GM21526 (cell line): ENCODE data around the gene RECQL5.

ENCODE experiments used
- ATAC-seq: cut with Tn5 transposase; IDR thresholded peaks from one replicate; pipeline ENCODE4 v1.9.1; 2021; ENCODE audit warnings: moderate library complexity; ENCODE audit not compliant: unreplicated experiment, low FRiP score

Gene RECQL5

DNA sequence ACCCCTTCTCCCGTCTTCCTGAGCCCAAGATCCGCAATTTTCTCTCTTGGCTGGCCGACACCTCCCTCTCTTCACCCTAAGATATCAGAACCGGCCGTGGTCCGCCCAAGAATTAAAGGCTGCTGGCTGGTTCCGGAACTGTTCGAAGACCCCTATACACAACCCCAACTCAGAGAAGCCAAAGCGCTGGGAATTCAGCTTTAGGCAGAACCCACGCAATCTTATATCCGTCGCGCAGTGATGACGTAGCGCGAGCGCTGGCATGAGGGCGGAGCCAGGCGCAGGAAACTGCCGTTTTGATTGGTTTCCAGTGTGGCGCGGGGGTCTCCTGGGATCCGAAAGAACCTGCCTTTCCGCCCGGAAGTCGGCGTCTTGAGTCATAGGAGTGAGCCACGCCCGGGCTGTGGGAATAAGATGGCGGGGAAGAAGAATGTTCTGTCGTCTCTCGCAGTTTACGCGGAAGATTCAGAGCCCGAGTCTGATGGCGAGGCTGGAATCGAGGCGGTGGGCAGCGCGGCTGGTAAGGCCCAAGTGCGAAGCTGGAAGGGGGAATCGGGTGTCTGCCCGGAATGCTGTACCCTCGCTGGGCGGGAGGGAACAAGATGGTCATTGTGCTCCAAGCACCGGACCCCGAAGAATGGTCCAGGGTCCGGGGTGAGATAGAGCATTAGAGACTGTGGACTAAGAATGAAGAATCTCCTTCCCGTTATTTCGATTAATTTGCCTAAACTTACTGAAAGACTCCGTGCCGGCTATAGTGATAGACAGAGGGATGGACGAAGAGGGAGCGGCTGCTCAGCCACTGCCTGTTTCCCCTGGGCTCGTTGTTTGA, at the start of gene RECQL5, which contains the start of gene SAP30BP:
RECQL5 (minus strand) TSS at position 196 of the 832 bp plus-strand sequence. CDS start 597 bp downstream, outside the sequence.
SAP30BP (plus strand) TSS at position 380 of the 832 bp plus-strand sequence; CDS start at position 415, 35 bp downstream.
- ATAC-seq, result peak; percentile 55

GRCh38 chr17:75712446-75712845, 45.5 kb upstream of the RECQL5 start:
- no peak for ATAC-seq

- ATAC-seq, result no peak
Measured at GRCh38 chr17:75707079-75707571, 40.2 kb upstream of the RECQL5 start.

DNA sequence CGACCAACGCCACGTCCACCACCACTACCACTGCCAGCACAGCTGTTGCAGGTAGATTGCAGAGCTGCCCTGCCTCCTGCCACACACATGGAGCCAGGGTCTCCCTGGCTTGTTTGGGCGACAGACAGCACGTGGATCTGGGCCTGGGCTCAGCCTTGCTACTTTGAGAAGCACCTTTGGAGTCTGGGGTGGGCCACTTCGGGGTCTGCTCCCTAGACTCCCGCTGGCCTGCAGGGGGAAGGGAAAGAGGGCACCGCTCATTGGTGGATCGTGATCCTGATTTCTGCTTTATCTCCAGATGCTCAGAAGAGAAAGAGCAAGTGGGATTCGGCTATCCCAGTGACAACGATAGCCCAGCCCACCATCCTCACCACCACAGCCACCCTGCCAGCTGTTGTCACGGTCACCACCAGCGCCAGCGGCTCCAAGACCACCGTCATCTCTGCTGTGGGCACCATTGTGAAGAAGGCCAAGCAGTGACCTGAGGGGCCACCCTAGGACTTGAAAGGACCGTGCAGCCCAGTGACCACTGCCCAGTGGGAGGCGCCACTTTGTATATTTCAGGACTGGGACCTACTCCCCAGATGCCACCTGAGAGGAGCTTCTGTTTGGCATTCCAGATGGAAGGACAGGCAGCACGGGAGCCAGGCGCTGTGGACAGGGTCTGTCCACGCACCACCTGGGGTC, 39.2 kb upstream of the RECQL5 start:
- ATAC-seq, result no peak

DNA sequence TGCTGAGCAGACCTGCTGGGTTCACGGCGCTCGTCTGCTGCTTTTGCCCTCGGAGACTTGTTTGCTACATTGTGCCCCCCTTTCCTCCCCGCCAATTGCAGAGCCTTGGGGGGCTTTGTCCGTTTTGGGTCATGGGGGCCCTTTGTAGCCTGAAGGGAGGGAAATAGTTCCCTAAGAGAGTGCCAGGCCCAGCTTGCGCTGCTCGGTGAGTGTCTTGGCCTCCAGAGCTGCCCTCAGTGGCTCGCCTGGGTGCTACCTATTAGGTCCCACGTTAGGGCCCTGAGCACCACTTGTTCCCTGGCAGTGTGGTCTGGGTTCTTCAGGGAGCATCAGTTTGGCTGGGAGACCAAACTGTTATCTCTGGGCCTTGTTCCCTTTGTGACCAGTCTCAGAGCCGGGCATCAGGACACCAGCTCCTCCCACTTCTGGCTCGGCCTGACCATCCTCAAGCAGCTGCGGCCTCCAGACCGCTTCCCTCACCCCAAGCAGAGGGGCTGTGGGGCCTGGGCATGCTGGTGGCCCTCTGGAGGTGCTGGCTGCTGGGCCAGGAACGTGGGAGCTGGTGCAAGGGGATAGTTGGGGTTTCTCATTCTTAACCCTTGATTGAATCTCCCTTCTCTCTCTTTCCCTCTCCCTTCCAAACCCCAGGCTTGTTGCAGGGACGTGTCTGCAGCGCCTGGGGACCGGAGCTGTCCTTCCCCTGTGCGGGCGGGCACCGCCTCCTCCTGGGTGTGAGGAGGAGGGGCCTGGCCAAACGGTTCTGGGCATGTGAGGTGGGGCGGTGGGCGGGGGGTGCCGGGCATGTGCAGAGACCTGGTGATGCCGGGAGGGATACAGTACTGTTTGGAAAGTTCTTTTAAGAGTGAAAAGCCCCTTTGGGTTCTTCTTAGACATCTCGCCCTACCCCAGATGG, 38.3 kb upstream of the RECQL5 start:
- no peak for ATAC-seq

DNA sequence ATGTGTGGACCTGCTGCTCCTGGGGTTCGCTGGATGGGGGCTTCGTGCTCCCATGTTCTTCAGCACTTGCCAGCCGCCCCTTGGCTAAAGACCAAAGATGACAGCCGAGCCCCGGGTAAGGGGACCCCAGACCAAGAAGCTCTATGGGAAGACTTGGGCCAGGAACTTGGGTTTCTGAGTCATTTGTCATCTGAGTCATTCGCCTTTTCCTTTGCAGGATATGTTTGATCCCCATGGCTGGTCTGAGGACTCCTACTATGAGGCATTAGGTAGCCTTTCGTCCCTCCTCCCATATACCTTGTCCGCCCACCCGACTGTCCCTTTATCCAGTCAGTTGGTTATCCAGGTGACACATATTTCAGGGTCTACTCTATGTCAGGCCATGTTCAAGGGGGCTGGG, 36.6 kb upstream of the RECQL5 start:
- no peak for ATAC-seq

DNA sequence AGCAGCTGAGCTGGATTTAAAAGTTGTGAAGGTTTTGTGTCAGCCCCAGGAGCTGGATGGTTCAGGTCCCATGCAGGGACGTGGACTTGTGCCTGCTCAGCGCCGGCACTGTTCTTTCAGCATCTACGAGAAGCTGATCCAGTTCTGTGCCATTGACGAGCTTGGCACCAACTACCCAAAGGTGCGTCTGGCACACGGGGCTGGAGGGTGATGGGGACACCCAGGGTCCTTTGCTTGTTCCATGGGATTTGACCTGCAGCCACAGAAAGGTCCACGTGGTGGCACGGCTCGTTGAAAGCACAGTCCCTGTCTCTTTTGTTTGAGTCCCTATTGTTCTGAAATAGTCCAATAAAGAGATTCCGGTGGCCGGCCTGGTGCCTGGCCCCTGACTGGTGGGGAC, 36.2 kb upstream of the RECQL5 start:
- no peak for ATAC-seq

- ATAC-seq, result no peak
Measured at GRCh38 chr17:75701288-75701687, 34.3 kb upstream of the RECQL5 start.

- no peak for ATAC-seq
Measured at GRCh38 chr17:75698659-75699058, 31.7 kb upstream of the RECQL5 start.

GRCh38 chr17:75697651-75698291, 30.8 kb upstream of the RECQL5 start:
- no peak for ATAC-seq

DNA sequence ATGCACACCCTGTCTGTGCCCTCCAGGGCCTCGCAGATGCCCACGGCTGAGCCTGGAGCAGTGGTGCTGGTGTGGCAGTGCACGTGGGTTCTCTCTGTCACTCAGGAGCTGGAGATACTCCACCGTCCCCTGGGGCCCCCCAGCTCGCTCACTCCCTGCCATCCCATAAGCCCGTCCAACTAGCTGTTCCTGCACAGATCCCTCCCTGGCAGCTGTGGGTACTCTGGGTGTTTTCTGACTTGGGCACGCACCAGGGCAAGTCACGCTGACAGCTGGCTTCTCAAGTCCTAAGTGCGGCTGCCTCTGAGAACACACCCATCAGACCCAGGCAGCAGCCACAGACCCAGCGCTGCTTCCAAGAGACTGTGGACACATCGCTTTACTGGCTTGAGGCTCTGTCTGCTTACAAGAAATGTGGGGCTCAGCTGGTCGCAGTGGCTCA, 28.9 kb upstream of the RECQL5 start:
- no peak for ATAC-seq

GRCh38 chr17:75695141-75695829, 28.3 kb upstream of the RECQL5 start:
- ATAC-seq, result no peak

DNA sequence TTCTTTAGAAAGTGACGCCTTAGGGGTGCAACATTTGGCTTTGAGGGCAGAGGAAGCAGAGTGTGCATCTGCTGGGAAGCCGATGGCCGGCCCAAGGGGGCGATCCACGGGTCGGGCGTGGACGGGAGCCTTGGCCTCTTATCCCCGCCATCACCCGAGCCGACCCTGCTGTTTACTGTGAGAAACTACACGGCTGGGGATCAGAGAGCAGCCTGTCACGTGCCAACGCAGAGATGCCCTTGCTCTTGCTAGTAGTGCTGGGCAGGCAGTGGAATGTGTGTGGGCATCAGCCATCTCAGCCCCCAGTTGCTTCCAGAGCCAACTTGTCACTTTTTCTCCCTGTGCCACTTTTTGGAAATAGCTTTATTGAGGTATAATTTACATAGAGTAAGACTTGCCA, 27.6 kb upstream of the RECQL5 start:
- no peak for ATAC-seq

DNA sequence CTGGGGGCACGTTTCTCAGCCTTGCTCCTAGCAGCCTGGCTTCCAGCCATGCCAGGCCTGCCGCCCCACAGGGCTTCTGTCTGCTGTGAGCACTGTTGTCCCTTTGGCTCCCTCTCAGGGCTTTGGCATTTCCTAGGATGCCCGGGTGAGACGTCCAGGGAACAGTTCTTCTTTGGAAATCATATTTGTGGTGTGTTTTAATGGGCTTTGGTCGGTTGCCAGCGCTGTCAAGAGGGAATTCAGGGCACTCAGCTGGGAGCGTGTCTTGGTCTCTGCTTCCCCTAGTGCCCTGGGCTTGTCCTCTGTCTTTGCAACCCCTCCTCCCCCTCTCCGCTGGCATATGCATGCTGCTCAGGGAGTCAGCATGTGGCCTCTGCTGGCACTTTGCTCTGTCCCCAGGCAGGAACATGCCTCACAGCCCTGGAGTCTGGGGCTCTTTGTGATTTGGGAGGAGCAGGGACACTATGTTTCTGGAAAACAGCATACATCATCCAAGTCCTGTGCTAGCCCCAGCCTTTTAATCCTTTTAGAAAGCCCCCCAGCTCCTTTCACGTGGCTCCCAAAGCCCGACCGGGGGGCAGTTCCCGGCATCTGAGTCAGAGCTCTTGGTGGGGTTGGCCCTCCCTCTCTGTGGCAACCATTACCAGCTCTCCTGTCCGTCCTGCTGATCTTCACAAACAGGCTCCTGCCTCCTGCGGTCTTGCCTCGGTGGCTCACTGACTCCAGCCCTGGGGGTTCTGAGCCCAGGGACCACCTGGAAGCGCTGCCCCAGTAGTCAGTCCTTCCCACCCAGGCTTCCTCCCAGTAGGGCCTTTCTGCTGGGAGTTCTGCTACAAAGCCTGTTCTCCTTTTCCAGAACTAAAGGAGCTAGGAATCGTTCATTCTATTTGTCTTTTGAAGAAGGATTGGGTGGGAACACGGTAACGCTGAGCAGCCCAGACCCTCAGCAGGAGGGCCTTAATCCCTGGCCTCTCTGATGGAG, 26.8 kb upstream of the RECQL5 start:
- ATAC-seq, result no peak

DNA sequence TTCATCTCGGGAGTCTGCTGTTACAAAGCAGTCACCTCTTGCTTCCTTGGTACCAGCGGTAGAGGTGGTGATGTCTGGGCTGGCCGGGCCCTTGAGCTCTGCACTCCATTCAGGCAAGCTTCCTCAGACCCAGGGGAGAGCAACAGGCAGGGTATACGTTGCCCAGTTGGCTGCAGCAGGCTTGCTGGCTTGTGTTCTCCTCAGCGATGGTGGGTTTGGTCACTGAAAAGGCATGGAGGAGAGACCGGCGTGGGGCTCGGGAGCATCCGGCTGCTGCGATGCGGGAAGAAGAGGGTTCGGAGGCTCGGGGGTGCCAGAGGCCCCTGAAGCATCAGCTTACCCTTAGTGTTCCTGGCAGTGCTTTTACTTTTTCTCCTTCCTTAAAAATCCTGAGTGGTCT, 26.0 kb upstream of the RECQL5 start:
- ATAC-seq, result no peak

GRCh38 chr17:75691801-75692626, 25.1 kb upstream of the RECQL5 start:
- no peak for ATAC-seq

DNA sequence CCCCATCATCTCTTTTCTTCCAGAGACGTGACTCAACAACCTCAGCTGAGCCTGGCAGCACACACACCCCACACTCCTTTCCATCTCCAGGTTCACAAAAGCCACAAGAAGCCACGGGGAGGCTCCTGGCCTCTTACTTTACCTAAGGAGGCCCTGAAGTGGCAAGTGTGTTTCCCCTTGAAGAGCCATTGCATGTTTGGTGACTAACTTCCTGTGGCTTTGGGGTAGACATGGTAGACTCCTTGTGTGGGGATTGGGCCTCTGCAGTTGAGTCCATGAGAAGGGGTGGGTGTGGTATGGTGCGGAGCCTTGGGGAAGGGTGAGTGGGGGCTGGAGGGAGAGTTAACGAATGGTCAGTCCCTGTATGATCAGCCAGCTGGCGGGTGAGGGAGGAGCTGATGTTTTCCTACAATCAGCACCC, 24.4 kb upstream of the RECQL5 start:
- no peak for ATAC-seq
